Neutrophil (primary cell): Measurements from ENCODE around the gene ASPSCR1.

Experiments
- H3K27ac ChIP-seq: fragments of 200-600 bp; sonication (generic); 2 replicates; pipeline ENCODE4 v1.5.1; 2016; ENCODE audit warnings: mild to moderate bottlenecking, moderate library complexity
- H3K27me3 ChIP-seq: fragments of 200-600 bp; sonication (generic); 2 replicates; pipeline ENCODE4 v1.6.0; 2016; ENCODE audit warnings: mild to moderate bottlenecking
- H3K36me3 ChIP-seq: fragments of 200-600 bp; sonication (generic); 2 replicates; pipeline ENCODE4 v1.5.1; 2017
- H3K4me1 ChIP-seq, 2 experiments: fragments of 200-600 bp in 1 of 2; sonication (generic) in 1 of 2; 1 replicate in 1 of 2; 2 replicates in 1 of 2; pipeline versions ENCODE4 v1.5.1 to v1.6.1; 2013 to 2016; ENCODE audit warnings: low read depth in 1 of 2, low read length in 1 of 2, mild to moderate bottlenecking in 1 of 2, moderate library complexity in 1 of 2; ENCODE audit not compliant: control insufficient read depth in 1 of 2, insufficient read depth in 1 of 2
- H3K4me3 ChIP-seq, 2 experiments: fragments of 200-600 bp in 1 of 2; sonication (generic) in 1 of 2; 1 replicate in 1 of 2; 2 replicates in 1 of 2; pipeline ENCODE4 v1.5.1; 2013 to 2016; ENCODE audit warnings: low read depth in 1 of 2, low read length in 1 of 2, mild to moderate bottlenecking in 1 of 2, moderate library complexity in 1 of 2
- H3K9me3 ChIP-seq: fragments of 200-600 bp; sonication (generic); 2 replicates; pipeline ENCODE4 v1.5.1; 2016
- CTCF ChIP-seq: fragments of 200-600 bp; sonication (generic); IDR thresholded peaks from 2 replicates; pipeline ENCODE4 v1.5.1; 2016; ENCODE audit warnings: antibody characterized with exemption

ASPSCR1 gene

GRCh38 chr17:82064433-82065192 lies 87.2 kb downstream of the ASPSCR1 start:
- peaks cover 16% of the 10 kb centered on the region in 2 experiments for H3K4me1 ChIP-seq
- no peak overlapping the region for H3K27ac ChIP-seq
- H3K36me3 ChIP-seq, result peaks cover 40% of the 10 kb centered on the region
- peak overlapping the region; percentile 64 to 71 for H3K4me3 ChIP-seq
- no peaks in the 10 kb centered on the region for H3K27me3 ChIP-seq
- TF ChIP-seq CTCF, result no peak
- no peaks in the 10 kb centered on the region for H3K9me3 ChIP-seq

GRCh38 chr17:82065193-82065637 lies 87.8 kb downstream of the ASPSCR1 start:
- Histone ChIP-seq H3K27me3 (no peaks in the 10 kb centered on the region), H3K36me3 (peaks cover 34% of the 10 kb centered on the region), H3K9me3 (no peaks in the 10 kb centered on the region), H3K4me1 (peaks cover 16% of the 10 kb centered on the region in 2 experiments), H3K4me3 (peak overlapping the region; percentile 64 to 71), H3K27ac (peak overlapping the region; percentile 53)
- no peak for TF ChIP-seq CTCF

- H3K27ac ChIP-seq, result peak within 1 kb of the TSS; percentile 53
- no peaks in the 10 kb centered on the region for H3K9me3 ChIP-seq
- peak within 1 kb of the TSS; percentile 64 to 71 for H3K4me3 ChIP-seq
- peaks cover 16% of the 10 kb centered on the region in 2 experiments for H3K4me1 ChIP-seq
- TF ChIP-seq CTCF, result no peak
- H3K36me3 ChIP-seq, result peaks cover 28% of the 10 kb centered on the region
- H3K27me3 ChIP-seq, result peaks cover under 1% of the 10 kb centered on the region
These were observed 88.3 kb downstream of the ASPSCR1 start, which contains the start of gene DUS1L for GRCh38 chr17:82065638-82066303. Gene DUS1L (minus strand): TSS chr17:82065804. CDS start chr17:82065059, 745 bp downstream.
